Suppressor macrophage treated with lipopolysaccharide for 4 hours (primary cell): ENCODE data around the gene SPDYE5.
"Not testable (repeated sequence)": the region's sequence is repeated elsewhere in the genome, so short reads cannot be mapped to it uniquely, and the experiment has no call there.

ENCODE experiments used
- DNase-seq: peaks from one replicate; pipeline ENCODE4 v3.0.0-alpha.2; 2020

Gene SPDYE5, protein sequence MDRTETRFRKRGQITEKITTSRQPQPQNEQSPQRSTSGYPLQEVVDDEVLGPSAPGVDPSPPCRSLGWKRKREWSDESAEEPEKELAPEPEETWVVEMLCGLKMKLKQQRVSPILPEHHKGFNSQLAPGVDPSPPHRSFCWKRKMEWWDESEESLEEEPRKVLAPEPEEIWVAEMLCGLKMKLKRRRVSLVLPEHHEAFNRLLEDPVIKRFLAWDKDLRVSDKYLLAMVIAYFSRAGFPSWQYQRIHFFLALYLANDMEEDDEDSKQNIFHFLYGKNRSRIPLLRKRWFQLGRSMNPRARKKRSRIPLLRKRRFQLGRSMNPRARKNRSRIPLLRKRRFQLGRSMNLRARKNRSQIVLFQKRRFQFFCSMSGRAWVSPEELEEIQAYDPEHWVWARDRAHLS

GRCh38 chr7:75492020-75492419 is at the start of gene SPDYE5:
TSS of gene SPDYE5 (plus strand) at chr7:75492320. CDS start at chr7:75494048, 1,728 bp downstream.
- DNase-seq: not testable (repeated sequence)

DNA sequence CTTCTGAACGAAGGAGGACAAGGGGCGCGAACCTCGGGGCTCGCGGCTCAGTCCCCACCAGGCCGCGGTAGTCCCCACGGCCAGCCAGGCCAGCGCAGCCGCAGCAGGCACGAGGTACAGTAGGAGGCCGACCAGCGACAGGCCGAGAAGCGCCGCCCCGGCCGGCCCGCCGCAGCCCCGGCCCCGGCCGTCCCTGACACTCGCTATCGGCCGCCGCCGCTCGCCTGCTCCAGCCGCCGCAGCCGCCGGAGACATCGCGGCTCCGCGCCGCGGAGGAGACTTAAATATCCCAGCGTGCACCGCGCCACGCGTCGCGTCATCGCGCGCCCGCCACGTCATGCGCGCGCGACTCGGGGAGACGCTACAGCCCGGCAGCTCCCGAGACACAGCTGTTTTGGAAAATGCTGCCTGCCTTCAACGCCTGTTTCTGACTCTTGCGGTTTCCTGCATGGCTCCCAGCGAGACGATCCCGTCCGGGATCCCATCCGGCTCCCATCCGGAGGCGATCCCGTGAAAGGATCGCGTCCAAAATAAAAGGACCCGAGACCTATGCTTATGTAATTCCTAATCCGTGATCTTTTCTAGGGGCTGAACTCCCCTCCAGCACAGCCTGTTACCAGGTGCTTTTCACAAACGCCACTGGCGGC is 49.5 kb upstream of the SPDYE5 start:
- DNase-seq: peak; percentile 4

DNA sequence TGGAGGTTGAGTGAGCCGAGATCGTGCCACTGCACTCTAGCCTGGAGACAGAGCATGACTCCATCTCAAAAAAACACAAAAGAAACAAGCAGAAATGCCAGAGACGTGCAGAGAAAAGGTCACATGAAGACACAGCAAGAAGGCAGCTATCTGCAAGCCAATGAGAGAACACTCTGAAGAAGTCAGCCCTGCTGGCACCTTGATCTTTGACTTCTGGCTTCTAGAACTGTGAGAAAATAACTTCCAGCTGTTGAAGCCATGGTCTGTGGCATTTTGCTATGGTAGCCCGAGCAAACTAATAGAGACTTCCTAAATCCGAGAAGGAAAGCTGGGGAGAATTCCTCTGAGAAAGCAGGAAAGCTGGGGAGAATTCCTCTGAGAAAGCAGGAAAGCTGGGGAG is 42.2 kb upstream of the SPDYE5 start:
- not testable (repeated sequence) for DNase-seq

- DNase-seq: not testable (repeated sequence)
Observed at GRCh38 chr7:75452494-75452955, 39.6 kb upstream of the SPDYE5 start.

GRCh38 chr7:75456403-75456802 is 35.7 kb upstream of the SPDYE5 start:
- peak; percentile 13 for DNase-seq

DNA sequence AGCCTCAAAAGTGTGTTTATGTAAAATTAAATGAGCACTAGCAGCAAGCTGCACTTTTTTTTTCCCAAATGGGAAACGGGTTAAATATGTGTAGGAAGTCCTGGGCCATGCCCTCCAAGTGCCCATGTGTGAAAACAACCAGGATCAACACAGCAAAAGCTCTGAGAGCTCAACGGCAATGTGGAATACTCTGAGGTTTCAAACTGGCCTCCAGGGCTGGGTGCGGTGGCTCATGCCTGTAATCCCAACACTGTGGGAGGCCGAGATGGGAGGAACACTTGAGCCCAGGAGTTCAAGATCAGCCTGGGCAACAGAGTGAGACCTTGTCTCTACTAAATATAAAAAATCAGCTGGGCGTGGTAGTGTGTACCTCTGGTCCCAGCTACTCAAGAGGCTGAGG is 34.1 kb upstream of the SPDYE5 start:
- not testable (repeated sequence) for DNase-seq

- not testable (repeated sequence) for DNase-seq
Observed at GRCh38 chr7:75460541-75460940, 31.6 kb upstream of the SPDYE5 start.

DNA sequence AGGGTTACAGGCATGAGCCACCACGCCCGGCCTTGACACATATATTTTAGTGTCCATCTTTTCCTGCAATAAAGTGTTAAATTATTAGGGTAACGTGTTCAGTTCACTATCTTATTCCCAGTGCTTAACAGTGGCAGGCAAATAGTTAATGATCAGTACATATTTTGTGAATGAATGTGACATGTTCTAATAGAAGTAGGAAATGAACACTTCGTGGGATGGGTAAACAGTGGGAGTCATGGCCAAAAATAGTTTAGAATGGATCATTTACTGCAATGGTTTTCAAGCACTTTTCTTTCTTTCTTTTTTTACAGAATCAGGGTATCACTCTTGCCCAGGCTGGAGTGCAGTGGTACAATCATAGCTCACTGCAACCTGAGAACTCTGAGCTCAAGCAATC is 22.0 kb upstream of the SPDYE5 start:
- not testable (repeated sequence) for DNase-seq

DNA sequence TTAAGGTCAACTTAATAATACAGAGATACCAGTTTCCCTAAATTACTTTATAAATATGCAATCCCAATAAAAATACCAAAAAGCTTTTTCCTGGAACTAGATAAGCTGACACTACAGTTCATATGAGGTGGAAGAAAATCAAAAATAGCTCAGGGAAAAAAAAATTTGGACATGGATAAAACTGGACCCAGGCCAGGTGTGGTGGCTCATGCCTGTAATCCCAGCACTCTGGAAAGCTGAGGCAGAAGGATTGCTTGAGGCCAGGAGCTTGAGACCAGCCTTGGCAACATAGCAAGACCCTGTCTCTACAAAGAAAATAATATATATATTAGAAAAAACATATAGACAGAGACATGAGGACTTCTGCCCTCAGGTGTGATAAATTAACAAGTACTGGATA is 14.7 kb upstream of the SPDYE5 start:
- not testable (repeated sequence) for DNase-seq

GRCh38 chr7:75480313-75480712 is 11.8 kb upstream of the SPDYE5 start:
- not testable (repeated sequence) for DNase-seq

DNA sequence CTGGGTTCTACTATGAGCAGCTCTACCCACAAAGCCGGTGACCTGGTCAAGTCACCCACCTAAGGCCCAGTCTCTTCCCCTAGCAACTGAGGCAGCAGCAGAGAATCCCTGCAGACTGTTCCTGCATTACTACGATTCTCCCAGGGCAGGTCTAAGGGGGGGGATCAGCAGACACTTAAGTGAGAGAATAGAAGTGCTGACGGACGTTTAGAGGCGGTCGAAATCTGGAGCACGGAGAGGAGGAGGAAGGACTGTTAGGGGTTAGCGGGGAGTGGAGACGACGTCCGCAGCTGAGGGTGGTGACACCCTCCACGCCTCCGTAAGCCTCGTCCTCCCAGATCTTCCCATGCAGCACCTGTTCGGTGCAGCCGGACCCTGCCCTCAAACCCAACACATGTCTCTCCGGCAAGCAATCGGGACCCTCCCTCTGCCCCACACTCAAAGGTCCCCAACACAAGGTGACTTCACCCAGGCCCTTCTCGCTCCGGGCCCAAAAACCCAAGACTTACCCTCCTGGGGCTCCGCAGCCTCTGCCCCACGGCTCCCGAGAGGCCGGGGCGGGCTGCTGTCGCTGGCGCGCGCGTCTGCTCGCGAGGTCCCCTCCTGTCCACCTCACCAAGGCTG is 6.7 kb upstream of the SPDYE5 start:
- DNase-seq: peak; percentile 1

DNA sequence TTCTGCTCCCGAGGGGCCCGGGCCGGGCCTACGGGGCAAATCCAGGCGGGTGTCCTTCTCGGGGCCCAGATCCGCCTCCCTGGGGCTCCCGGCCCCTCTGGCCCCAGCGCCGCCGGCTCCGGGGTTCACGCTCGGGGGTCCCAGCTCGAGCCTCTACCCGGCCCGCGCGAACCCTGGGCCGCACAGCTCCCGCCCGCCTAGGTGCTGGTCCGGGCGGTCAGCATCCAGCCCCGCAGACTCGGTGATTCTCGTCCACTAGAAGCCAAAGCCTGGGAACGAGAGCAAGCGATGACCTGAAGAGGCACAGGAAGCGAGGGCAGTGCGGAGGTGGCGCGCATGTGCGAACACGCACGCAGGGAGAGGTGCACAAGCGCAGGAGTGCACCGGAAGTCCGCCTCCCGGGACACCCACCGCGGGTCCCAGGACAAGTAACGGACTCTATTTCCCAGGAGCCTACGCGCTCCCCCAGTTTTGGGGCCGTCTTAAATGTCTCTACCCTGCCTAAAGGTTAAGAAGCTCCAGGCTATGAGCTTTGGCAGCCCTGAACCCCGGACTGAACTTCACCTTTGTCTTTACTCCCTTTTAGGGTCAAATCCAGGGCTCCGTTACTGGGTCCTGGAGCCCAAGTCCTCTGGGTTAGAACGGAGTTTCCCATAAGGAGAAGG is 6.0 kb upstream of the SPDYE5 start, which contains the start of gene POM121C:
Gene POM121C (minus strand): TSS at position 321 of the 665 bp plus-strand sequence. CDS start 44,803 bp downstream, outside the sequence.
- DNase-seq: peak; percentile 86

GRCh38 chr7:75509033-75509432 is 16.9 kb downstream of the SPDYE5 start:
- DNase-seq: not testable (repeated sequence)

DNA sequence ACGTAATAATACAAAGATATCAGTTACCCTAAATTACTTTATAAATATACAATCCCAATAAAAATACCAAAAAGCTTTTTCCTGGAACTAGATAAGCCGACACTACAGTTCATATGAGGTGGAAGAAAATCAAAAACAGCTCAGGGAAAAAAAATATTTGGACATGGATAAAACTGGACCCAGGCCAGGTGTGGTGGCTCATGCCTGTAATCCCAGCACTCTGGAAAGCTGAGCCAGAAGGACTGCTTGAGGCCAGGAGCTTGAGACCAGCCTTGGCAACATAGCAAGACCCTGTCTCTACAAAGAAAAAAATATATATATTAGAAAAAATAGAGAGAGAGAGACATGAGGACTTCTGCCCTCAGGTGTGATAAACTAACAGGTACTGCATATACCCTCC is 26.7 kb downstream of the SPDYE5 start:
- DNase-seq: not testable (repeated sequence)

DNA sequence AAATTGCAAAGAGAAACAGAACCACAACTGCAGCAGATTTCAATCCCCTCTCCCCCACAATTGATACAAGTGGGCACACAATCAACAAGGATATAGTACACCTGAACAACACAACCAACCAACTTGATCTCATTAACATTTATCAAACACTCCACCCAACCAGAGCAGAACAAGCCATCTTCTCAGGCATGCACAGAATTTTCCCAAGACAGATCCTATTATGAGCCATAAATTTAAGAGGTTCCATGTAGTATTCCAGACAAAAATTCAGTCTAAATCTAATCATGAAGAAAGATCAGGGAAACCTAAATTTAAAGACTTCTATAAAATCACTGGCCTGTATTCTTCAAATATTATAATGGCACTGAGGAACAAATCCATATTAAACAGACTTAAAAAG is 29.6 kb downstream of the SPDYE5 start:
- DNase-seq: not testable (repeated sequence)

GRCh38 chr7:75527224-75527722 is 35.2 kb downstream of the SPDYE5 start:
- DNase-seq: not testable (repeated sequence)

DNA sequence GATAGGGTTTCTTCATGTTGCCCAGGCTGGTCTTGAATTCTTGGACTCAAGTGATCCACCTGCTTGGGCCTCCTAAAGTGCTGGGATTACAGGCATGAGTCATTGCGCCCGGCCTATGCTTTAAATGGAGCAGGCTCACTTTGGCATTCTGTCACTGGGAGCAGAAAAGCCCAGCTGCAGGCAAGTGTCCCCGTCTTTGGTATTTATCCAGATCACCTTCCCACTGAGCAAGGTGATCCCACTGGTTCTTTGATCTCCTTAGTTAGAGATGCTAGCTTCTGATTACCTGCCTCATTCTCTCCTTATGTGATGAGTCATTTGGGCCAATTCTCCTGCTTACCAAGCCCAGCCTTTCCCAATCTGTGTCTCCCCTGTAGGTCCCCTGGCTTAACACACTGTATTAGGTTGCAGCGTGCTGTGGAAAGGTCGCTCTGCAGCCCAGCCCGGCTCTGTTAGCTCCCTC is 39.3 kb downstream of the SPDYE5 start:
- no peak for DNase-seq

GRCh38 chr7:75532639-75533038 is 40.5 kb downstream of the SPDYE5 start:
- no peak for DNase-seq

DNA sequence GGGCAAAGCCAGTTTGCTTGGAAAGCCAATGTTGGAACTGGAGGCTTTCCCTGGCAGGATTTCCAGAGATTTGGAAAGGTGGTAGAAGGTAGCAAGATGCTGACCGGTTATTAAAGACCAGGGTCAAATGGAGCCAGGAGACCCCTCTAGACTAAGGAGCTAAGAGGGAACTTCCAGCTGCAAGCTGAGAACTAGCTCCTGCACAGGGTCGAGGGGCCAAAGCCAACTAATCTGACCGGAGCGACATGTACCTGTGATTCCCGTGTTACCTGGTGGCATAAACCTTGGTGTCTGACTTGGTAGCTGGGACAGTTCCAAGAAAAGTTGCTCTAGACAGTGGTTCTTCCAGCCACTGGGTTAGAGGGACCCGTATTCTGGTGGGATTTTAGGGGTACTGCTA is 41.8 kb downstream of the SPDYE5 start:
- no peak for DNase-seq

DNA sequence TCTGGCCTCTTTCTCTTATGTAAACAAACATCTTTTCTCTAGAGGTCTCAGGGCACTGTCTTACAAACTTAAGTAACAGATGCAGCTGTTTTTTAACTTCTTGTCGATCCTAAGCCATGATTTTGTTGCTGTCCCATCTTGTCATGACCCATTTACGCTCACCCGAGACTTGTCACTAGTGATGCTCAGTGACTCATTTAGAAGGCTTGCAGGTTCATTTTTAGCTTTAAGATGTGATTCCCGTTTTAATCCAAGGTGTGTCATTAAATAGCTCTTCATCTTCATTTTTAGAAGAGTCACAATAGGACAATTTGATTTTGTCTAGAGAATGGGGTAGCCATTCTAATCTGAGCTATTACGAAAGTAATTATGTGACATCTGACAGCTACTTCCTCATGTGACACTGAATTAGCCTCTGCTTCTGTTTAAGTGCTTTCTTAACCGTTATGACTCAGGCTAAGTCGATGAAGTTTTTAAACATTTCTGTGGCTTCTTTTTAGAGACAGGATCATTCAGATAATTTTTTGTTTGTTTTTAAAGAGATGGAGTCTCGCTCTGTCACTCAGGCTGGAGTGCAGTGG is 42.7 kb downstream of the SPDYE5 start:
- peak; percentile 85 for DNase-seq

DNA sequence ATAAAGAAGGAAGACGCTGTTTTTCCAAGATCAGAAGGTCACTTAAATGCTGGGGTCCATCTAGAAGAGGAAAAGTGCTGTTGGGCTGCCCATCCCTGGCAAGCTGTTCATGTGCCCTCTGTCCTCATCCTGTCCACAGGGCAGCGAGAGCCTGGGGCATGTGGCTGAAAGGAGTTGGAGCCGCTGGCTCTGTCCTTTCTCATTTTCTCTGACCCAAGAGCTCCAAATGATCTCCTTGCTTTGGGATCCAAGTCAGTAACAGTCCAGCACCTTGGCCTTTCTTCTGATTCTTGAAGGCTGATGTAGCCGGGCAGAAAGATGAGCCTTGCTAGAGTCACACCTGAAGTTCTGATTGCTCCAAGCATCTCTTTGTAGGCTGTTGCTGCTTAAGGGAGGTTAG is 44.4 kb downstream of the SPDYE5 start:
- DNase-seq: no peak

DNA sequence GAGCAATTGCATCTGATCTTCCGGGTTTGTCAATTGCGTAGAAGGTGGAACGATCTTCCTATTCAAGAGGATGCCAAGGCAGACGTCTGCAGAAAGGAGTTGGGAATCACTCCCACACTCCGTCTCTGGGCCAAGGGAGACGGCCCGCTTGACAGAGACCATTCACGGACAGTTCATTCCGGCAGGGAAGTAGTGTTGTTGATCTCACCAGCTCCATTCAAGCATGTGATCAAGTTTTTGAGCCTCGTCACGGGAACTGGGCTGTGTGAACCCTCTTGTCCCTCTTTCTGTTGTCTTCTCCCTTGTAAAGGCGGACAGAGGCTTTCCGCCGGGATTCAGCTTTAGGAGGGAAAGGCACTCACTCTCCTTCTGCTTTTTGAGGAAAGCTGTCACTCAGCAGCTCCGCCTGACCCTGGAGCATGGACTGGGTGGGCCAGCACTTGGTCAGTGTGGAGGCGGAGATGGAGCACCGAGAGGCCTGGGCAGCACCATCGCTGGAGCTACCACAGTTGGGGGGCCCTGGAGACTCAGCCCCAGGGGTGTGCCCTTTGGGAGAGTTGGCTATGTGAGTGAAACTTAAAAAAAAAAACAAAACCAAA is 44.9 kb downstream of the SPDYE5 start:
- no peak for DNase-seq
